CD4-positive, alpha-beta T cell treated with Interleukin-15 for 1 hour (primary cell): Measurements from ENCODE around the gene ABHD8.

ENCODE experiments used
- DNase-seq: peaks from one replicate; pipeline ENCODE4 v3.0.0-alpha.2; 2020

The ABHD8 gene, protein sequence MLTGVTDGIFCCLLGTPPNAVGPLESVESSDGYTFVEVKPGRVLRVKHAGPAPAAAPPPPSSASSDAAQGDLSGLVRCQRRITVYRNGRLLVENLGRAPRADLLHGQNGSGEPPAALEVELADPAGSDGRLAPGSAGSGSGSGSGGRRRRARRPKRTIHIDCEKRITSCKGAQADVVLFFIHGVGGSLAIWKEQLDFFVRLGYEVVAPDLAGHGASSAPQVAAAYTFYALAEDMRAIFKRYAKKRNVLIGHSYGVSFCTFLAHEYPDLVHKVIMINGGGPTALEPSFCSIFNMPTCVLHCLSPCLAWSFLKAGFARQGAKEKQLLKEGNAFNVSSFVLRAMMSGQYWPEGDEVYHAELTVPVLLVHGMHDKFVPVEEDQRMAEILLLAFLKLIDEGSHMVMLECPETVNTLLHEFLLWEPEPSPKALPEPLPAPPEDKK

DNA sequence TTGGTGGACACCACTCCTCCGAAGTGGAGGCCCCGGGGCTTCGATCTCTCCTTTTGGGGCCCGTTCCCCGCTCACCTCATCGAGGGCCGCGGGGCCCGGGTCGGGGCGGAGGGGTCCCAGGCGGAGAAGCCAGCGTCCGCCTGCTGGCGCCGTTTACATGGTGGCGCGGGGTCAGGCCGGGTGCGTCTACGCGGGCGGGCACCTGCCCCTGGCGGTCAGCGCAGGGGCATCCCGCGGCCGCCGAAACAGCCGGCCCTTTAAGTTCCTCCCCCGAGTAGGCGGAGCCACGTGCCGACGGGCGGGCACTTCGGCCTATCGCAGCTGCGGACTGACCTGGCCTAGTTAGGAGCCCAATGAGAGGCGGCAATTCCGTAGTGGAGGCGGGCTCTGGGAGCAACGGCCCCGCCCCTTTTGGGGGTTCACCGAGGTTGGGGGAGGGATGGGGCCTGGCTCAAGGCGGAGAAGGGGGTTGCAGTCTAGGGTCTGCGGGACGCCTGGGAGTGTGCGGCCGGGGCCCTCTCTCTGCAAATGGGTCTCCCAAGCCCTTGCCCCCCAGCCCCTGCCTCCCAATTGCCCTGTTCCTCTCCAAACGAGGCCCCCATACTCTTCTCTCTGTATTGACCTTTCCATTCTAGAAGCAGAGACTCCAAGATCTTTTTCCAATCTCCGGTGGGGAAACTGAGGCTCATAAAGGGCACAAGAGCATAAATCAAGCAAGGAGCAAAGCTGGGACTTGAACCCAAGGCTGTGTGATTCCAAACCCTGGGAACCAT is at the start of gene ABHD8:
ABHD8 (minus strand) TSS at position 259 of the 773 bp plus-strand sequence. CDS start 1,809 bp downstream, outside the sequence.
- peak; percentile 95 for DNase-seq

DNA sequence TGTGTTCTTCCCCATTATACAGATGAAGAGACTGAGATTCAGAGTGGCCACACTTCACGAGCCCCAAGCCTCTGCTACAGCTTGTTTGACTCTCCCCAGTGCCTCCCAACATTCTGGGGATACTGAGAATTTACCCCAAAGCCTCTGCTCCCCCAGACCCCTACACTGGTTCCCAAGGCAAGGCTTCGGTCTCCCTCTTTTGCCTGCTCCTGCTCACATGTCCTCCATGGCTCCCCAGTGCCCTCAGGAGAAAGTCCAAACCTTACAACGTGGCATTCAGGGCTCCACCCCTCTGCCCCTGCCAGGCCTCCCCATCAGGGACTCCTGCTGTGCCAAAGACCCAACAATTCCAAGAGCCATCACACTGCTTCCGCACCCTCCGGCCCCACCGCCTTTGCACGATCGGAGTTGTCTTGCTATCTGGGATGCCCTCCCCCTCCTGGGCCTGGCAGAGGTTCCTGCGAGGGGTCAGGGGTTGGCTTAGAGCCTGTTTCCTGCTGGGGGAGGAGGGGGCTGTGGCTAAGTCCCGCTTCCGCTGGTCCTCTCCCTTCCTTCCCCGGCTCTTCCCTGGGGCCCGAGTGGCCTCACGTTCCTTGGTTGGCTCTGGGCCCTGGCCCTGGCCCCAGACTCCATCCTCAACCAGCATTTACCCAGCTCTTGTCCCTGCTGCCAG is 49.5 kb upstream of the ABHD8 start:
- no peak for DNase-seq

DNA sequence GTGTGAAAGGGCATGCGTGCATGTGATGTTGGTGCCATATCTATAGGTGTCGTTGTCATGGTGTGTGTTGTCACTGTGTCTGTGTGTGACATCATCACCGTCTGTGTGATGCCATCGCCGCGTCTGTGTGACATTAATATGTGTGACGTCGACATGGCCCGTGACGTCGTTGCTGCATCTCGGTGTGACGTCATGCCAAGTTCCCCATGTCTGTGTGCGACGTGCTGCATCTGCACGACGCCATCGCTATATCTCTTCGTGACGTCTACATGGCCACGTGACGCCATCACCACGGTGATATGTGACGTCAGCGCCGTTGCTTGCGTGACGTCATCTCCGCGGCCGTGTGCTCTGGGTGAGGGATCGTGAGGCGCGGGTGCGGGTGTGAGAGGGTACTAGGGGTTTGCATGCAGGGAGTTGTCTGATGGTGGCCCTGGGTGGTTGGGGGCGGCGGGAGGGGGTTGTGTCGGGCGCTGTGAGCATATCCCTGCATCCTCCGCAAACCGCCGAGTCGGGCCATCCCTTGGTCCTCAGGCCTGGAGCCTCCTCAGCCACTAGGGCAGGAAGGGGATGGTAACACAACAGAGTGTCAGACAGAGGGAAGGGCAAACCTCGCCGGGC is 48.7 kb upstream of the ABHD8 start:
- DNase-seq = no peak

DNA sequence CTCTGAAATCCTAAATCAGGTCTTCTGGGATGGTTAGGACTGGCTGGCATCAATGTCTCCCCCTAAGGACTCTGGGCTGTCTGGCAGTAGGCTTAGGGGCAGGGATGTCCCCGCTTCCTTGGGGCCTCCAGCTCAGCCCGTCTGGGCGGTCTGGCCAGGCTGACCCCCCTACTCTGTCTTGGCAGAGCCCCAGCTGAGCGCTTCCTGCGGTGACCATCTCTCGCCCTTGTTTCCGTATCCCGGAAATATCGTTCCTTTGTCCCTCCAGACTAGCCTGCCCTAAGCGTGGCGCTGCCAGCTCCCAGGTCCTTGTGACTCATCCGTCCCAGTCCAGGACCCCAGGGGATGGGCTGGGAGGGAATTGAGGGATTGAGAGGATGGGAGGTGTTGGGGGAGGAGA is 45.5 kb upstream of the ABHD8 start:
- no peak for DNase-seq

DNA sequence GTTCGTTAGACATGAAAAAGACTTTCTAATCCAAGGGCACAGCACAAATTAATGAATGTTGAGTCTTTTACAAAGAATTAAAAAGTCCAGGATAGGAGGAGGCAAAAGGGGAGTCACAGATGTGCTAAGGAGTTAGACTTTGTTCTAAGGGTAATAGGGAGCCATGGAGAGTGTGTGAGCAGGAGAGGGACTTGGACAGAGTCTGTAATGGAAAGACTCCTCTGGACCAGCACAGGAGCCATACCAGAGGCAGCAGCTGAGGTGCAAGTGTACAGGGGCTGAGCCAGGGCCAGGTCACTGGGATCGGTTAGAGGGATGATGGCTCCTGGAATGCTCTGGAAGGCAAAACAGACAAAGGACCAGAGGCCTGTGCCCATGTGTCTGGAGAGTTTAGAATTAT is 44.7 kb upstream of the ABHD8 start:
- no peak for DNase-seq

DNA sequence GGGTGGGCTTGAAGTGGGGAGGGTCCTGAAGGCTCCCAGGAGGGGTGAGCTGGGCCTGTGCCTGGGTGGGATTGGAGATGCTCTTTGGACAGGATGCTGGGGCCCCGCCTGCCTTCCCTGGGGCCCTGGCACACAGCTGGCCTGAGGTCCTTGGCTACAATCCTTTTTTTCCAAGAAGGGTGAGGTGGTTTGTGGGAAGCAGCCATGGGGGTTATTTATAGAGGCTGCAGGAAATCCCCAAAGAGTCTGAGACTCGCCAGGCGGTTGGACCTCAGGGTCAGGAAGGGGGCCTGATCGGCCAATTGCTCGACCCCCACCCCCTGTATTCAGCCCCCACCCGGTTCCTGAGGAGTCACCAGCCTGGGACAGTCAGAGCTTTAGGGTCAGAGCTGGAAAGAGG is 44.1 kb upstream of the ABHD8 start:
- no peak for DNase-seq

DNA sequence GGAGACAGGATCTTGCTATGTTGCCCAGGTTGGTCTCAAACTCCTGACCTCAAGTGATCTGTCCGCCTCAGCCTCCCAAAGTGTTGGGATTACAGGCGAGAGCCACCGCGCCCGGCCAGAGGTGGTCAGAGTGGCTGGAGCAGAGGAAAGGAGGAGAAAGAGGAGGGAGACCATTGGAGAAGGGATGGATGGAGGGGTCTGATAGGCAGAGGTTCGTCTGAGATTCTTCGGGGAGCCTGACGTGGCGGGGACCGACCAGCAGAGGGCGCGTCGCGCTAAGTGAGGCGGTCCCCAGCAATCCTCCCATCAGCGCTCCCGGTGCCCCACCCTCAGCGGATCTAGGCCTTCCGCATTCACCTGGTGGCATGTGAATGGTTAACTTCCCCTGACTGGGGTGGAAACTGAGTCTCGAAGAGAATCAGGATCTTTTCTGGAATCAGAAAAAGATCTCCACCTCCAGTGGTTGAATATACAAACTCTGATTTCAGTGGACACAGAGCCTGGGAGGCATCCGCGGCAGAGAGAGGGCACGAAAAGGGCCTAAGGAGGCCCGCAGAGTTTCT is 43.0 kb upstream of the ABHD8 start:
- peak; percentile 65 for DNase-seq

DNA sequence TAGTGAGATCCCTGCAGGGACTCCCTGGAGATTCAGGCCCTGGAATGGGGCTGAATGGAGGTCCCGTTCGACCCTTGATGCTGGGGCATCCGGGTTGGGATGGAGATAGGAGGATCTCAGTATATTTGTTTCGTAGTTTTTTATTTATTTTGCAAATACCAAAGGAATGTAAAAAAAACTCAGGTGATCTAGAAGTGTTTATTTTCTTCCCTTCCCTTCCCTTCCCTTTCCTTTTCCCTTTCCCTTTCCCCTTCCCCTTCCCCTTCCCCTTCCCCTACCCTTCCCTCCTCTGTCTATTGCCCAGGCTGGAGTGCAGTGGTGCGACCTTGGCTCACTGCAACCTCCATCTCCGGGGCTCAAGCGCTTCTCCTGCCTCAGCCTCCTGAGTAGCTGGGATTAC is 38.6 kb upstream of the ABHD8 start:
- DNase-seq = no peak

DNA sequence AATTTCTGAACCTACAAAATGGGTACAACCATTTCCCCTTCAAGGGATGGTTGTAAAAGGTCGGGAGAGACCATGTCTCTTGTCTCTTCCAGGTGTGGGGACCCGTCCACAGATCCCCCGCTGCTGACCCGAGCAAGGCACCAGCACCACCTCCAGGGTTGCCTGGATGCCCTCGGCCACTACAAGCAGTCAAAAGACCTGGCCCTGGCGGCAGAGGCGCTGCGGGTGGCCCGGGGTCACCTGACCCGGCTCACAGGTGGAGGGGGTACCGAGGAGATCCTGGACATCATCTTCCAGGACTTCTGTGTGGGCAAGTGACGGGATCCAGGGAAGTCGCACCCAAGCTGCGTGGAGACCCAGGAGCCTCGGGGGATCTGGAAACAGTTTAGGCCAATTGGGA is 38.2 kb upstream of the ABHD8 start:
- DNase-seq = no peak

DNA sequence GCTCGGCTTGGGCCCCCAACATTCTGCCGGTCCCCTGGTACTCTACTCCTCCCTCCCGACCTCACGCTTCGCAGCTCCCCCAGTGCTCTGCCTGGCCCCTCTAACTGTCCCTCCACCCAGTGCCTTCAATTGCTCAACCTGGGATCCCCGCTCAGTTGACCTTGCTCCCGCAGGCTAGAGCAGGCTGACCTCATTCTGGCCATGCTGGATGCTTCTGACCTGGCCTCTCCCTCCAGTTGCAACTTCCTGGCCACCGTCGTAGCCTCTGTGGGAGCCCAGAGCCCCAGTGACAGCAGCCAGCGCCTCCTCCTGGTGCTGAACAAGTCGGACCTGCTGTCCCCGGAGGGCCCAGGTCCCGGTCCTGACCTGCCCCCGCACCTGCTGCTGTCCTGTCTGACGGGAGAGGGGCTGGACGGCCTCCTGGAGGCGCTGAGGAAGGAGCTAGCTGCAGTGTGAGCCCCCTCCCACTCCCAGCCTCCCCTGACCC is 37.7 kb upstream of the ABHD8 start:
- no peak for DNase-seq

DNA sequence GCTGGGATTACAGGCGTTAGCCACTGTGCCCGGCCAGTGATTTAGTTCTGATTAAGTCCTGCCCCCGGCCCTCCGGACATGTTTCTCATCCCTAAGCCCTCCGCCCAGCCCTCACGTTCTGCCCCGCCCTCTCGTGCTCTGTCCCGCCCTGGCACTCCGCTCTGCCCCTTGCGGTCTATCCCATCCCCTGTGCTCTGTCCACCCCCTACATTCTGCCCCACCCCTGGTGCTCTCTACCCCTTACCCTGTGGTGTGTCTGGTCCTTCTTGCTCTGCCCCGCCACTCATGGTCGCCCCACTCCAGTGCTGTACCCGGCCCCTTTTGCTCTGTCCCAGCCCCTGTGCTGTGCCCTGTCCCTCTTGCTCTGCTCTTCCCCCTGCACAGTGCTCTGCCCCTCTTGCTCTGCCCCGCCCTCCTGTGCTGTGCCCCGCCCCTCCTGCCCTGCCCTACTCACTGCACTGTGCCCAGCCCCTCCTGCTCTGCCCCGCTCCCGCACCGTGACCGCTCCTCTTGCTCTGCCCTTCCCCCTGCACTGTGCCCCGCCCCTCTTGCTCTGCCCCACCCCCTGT is 37.2 kb upstream of the ABHD8 start:
- DNase-seq = no peak

DNA sequence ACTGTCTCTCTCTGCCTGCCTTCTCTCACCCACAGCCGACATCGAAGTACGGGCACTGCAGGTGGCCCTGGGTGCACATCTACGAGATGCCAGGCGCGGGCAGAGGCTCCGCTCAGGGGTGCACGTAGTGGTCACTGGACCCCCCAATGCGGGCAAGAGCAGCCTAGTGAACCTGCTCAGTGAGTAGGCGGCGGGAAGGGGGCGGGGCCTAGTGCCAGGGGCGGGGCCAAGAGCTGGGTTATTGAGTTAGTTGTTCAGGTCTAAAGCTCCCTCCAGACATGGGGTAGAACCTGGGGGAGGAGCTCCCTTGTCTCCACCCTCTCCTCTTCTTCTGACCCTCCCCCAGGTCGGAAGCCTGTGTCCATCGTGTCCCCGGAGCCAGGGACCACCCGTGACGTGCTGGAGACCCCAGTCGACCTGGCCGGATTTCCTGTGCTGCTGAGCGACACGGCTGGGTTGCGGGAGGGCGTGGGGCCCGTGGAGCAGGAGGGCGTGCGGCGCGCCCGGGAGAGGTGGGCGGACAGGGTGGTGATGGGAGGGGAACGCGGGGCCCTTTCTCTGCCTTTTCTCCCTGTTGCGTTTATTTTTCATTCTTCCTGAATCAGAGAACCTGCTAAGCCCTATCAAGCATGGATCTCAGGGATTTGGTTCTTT is 36.0 kb upstream of the ABHD8 start:
- no peak for DNase-seq

DNA sequence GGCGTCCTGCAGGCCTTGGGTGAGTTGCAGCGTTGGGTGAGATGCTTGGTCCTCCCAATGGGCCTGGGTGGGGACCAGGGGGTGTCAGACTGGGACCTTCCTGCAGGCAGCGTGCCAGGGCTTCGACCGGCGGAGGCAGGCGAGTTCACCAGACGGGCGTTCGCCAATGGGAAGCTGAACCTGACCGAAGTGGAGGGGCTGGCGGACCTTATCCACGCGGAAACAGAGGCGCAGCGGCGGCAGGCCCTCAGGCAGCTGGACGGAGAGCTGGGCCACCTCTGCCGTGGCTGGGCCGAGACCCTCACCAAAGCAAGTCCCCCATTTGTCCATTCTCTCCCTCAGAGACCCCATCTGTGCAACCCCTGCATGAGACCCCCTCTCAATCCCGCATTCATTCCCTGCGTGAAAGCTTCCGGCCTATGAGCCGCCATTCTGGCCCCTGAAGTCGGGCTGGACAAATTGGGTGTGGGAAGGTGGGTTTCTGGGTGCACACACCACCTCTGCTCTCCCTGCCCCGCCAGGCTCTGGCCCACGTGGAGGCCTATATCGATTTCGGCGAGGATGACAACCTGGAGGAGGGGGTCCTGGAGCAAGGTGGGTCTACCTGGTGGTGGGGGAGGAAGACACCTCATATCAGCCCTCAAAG is 35.3 kb upstream of the ABHD8 start:
- no peak for DNase-seq

DNA sequence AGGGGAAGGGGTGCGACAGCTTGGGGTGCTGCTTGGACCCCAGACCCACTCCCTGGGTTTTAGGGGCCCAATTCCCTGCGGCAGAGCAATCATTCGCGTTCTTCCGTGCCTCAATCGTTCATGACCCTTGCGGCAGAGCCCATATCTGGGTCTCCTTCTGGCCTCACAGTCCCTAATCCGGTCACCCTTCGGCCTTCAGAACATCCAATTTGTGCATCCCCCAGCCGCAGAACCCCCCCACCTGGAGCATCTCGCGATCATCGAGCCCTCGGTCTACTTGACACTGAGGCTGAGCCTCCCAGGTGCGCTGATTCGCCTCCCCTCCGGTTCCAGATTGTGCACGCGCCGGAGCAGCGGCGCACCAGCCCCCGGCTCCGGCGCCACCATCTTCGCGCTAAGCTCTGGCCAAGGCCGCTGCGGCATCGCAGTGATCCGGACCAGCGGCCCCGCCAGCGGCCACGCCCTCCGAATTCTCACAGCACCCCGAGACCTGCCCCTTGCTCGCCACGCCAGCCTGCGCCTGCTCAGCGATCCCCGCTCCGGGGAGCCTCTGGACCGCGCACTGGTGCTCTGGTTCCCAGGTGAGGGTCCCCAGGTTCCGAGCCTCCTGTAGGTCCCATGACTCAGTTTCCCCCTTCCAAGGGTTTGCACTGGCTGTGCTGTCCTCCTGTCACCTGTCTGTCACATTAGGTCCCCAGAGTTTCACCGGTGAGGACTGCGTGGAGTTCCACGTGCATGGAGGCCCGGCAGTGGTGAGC is 34.6 kb upstream of the ABHD8 start:
- DNase-seq = no peak

DNA sequence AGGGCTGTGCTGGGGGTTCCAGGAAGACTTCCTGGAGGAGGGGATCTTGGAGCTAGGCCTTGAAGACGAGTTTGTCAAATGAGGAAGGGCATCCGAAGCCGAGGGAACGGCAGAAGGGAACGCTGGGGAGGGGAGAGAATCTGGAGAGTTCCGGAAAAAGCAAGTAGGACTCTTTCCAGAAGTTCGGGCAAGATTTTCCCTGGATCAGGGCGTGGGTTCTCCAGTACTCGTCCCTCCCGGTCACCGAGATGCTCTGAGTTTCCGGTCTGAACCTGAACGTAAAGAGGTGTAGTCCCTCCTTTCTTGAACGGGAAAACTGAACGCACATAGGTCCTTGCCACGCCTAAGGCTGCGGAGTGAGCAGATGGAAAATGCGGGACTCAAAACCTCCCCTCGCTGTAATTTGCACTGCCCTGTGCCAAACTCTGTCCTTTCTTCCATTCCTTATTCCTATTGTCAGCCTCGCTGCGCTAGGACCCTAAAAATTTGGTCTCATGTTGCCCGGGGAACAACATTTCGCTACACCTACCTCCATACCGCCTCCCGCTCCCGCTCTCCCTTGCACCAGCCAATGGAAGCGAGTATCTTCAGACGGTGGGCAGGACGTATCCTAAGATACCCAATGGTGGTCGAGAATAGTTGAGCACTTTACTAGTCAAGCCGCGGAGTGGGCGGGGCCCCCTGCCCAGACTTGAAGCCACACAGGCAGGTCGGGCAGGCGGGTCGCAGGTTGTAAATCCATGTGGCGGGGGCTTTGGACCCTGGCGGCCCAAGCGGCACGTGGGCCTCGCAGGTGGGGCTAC is 33.8 kb upstream of the ABHD8 start, which contains the start of gene GTPBP3:
GTPBP3 (plus strand) TSS at position 682 of the 803 bp plus-strand sequence; CDS start at position 741, 59 bp downstream.
- peak; percentile 97 for DNase-seq

DNA sequence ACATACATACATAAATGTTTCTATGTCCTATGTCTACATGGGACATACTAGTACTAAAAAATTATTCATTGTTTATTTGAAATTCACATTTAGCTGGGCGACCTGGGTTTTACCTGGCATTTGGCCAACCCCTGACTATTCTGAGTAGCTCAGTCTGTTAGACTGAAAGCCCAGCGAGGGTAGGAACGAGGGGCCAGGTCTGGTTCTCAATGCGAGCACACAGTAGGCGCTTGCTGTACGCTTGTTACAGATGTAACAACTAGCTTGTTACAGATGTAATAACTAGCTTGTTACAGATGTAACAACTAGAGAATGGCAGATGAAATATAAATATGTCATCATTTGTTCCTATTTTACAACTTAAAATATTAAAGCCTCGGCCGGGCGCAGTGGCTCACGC is 32.4 kb upstream of the ABHD8 start:
- no peak for DNase-seq

DNA sequence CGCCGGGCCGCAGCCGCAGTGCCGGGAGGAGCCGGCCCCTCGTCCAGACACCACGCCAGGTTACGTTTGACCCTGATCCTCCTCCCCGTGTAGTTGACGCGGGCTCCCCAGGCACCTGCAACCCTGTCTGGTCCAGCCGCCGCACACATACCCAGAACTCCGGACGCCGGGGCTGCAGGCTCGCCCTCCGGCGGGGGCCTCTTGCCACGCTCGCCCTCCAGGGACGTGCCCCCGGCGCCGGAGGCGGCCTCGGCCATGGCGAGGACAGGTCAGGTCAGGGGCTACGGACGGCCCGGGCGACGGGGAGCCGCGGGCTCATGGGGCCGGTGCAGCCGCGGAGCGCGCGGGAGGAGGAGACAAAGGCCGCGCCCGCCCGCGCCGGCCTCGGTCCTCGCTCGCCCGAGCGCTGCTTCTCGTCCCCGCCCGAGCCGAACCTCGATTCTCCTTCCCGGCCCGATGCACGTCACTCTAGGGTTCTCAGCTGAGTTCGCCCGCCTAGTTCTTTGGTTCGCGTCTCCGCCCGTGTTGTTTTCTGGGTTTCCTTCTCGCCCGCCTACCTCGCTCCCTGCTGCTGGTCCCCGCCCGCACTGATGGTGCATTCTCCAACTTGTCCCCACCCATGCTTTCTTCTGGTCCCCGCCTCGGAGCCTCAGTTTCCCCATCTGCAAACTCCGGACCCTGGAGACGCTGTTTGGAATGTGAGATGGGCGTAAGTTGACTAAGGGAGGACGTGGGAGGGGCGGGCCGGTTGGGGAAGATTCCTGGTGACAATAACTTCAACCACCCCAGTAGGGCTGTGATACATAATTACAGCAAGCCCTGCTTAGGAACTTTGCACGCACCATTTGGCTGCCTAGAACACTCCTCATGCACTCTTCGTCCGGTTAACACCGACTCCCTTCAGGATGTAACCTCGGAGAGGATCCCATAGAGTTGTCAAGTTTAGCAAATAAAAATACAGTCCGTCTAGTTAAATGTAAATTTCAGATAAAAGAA is 31.5 kb upstream of the ABHD8 start, which contains the start of gene ANO8:
ANO8 (minus strand) TSS at position 442 of the 996 bp plus-strand sequence; CDS start at position 257, 185 bp downstream.
- DNase-seq = peak; percentile 95
